Astrocyte (in vitro differentiated cells and primary cell): ENCODE results near the gene TFEB. TPM values are rescaled to one million over a fixed set of nuclear protein-coding genes. Genes with fewer than 3 reads are reported as not detected.

Source experiments
- DNase-seq: peaks from one replicate; pipeline ENCODE4 v3.0.0-alpha.2; 2010; ENCODE audit warnings: low read depth
- FAIRE-seq: peaks from 2 replicates; lab custom pipeline; 2011; peaks lifted over from hg19 to GRCh38; lab: Jason Lieb, UNC
- H2AFZ ChIP-seq: 2 replicates; pipeline ENCODE4 v1.6.0; 2012; ENCODE audit warnings: low read depth, low read length, inconsistent platforms
- H3K27ac ChIP-seq: 2 replicates; pipeline ENCODE4 v1.5.1; 2011; ENCODE audit warnings: low read depth, low read length, inconsistent platforms
- H3K27me3 ChIP-seq: 2 replicates; pipeline ENCODE4 v1.6.0; 2011; ENCODE audit warnings: low read length, inconsistent platforms; ENCODE audit not compliant: insufficient read depth
- H3K36me3 ChIP-seq: 2 replicates; pipeline ENCODE4 v1.5.1; 2011; ENCODE audit warnings: low read length, inconsistent platforms; ENCODE audit not compliant: insufficient read depth
- H3K4me1 ChIP-seq: 2 replicates; pipeline ENCODE4 v1.5.1; 2011; ENCODE audit warnings: low read length, inconsistent platforms; ENCODE audit not compliant: insufficient read depth
- H3K4me2 ChIP-seq: 2 replicates; pipeline ENCODE4 v1.6.0; 2012; ENCODE audit warnings: low read length, inconsistent platforms
- H3K4me3 ChIP-seq: 2 replicates; pipeline ENCODE4 v1.5.1; 2011; ENCODE audit warnings: low read depth, mild to moderate bottlenecking, low read length, inconsistent platforms; ENCODE audit not compliant: insufficient read depth
- H3K79me2 ChIP-seq: 2 replicates; pipeline ENCODE4 v1.6.0; 2012; ENCODE audit warnings: mild to moderate bottlenecking, low read length, inconsistent platforms; ENCODE audit not compliant: insufficient read depth
- H3K9ac ChIP-seq: 2 replicates; pipeline ENCODE4 v1.6.0; 2012; ENCODE audit warnings: mild to moderate bottlenecking, low read length, inconsistent platforms
- H3K9me3 ChIP-seq: 2 replicates; pipeline ENCODE4 v1.5.1; 2012; ENCODE audit warnings: low read depth, mild to moderate bottlenecking, low read length, inconsistent platforms; ENCODE audit not compliant: insufficient read depth
- H4K20me1 ChIP-seq: 2 replicates; pipeline ENCODE4 v1.6.0; 2012; ENCODE audit warnings: low read length, inconsistent platforms; ENCODE audit not compliant: insufficient read depth
- H3K27ac Mint-ChIP-seq: one replicate; pipeline ENCODE4 v1.8.0; 2021; ENCODE audit warnings: mild to moderate bottlenecking, mixed read lengths; ENCODE audit not compliant: unreplicated experiment
- H3K27me3 Mint-ChIP-seq: one replicate; pipeline ENCODE4 v1.8.0; 2021; ENCODE audit warnings: low read depth, mixed read lengths; ENCODE audit not compliant: unreplicated experiment
- H3K36me3 Mint-ChIP-seq: one replicate; pipeline ENCODE4 v1.8.0; 2021; ENCODE audit warnings: low read depth, mixed read lengths; ENCODE audit not compliant: unreplicated experiment
- H3K4me1 Mint-ChIP-seq: one replicate; pipeline ENCODE4 v1.8.0; 2021; ENCODE audit warnings: low read depth, mixed read lengths; ENCODE audit not compliant: unreplicated experiment
- H3K4me3 Mint-ChIP-seq: one replicate; pipeline ENCODE4 v1.8.0; 2021; ENCODE audit warnings: mild to moderate bottlenecking, moderate library complexity, mixed read lengths; ENCODE audit not compliant: unreplicated experiment
- H3K9me3 Mint-ChIP-seq: one replicate; pipeline ENCODE4 v1.8.0; 2021; ENCODE audit warnings: mild to moderate bottlenecking, mixed read lengths; ENCODE audit not compliant: unreplicated experiment
- EZH2 ChIP-seq: IDR thresholded peaks from 2 replicates; pipeline ENCODE4 v1.6.1; 2012; ENCODE audit warnings: mild to moderate bottlenecking, low read length, inconsistent platforms; ENCODE audit not compliant: insufficient read depth
- total RNA-seq: library from RNA; stranded (reverse); gene quantifications from 2 replicates; pipeline ENCODE4 v1.2.1, GENCODE V29; 2021
- TF ChIP-seq, protein P1 (sequence below): IDR thresholded peaks from 2 replicates; pipeline ENCODE4 v1.5.1; 2011; ENCODE audit warnings: low read depth, mild to moderate bottlenecking, inconsistent platforms, low read length, moderate library complexity; ENCODE audit not compliant: insufficient read depth

The TFEB gene
- total RNA-seq, 1 donor from 2014 or later: 4.7 TPM

DNA sequence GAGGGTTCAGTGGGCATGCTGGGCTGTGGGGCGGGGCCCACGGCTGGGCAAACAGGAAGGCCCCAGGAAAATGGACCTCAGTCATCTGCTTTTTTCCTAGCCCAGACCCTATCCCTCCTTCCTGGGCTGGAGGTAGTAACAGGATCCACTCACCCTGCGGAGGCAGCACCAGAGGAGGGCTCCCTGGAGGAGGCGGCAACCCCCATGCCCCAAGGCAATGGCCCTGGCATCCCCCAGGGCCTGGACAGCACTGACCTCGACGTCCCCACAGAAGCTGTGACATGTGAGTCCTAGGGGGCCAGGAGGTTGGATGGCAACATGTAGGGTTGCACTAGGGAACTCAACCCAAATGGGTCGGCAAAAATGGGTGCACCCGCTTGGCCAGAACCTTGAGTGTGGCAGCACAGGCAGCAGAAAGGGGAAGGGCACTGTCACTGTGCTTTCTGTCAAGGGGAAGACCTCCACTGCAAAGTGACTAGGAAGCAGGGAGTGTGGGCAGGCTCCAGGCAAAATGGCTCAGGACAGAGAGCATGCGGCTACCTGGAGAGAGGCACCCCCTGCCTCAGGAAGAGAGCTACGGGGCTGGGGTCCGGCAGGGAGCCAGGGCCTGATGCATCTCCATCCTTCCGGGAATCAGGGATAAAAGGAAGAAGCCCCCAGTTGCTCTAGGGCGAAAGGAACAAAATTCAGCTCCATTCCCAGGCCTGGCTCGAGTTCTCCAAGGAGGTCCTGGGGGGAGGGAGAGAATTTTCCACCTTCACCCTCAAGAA lies 89.2 kb downstream of the TFEB start:
- Histone ChIP-seq H3K4me2 (no peak overlapping the region), H3K9me3 (no peaks in the 10 kb centered on the region), H3K4me3 (no peak overlapping the region), H3K36me3 (peaks cover 9% of the 10 kb centered on the region), H4K20me1 (peaks cover 82% of the 10 kb centered on the region), H3K9ac (no peak overlapping the region), H3K27ac (no peak overlapping the region), H3K27me3 (no peaks in the 10 kb centered on the region), H3K79me2 (peaks cover 14% of the 10 kb centered on the region), H2AFZ (no peak overlapping the region), H3K4me1 (peaks cover 6% of the 10 kb centered on the region)
- DNase-seq: no peak
- no peaks in the 10 kb centered on the region for H3K27me3 Mint-ChIP-seq
- H3K4me3 Mint-ChIP-seq: peak overlapping the region; percentile 68
- TF ChIP-seq, protein P1, sequence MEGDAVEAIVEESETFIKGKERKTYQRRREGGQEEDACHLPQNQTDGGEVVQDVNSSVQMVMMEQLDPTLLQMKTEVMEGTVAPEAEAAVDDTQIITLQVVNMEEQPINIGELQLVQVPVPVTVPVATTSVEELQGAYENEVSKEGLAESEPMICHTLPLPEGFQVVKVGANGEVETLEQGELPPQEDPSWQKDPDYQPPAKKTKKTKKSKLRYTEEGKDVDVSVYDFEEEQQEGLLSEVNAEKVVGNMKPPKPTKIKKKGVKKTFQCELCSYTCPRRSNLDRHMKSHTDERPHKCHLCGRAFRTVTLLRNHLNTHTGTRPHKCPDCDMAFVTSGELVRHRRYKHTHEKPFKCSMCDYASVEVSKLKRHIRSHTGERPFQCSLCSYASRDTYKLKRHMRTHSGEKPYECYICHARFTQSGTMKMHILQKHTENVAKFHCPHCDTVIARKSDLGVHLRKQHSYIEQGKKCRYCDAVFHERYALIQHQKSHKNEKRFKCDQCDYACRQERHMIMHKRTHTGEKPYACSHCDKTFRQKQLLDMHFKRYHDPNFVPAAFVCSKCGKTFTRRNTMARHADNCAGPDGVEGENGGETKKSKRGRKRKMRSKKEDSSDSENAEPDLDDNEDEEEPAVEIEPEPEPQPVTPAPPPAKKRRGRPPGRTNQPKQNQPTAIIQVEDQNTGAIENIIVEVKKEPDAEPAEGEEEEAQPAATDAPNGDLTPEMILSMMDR: no peak
- no peak for TF ChIP-seq EZH2
- peaks cover 25% of the 10 kb centered on the region for H3K36me3 Mint-ChIP-seq
- no peaks in the 10 kb centered on the region for H3K9me3 Mint-ChIP-seq
- no peak for FAIRE-seq
- peaks cover 50% of the 10 kb centered on the region for H3K4me1 Mint-ChIP-seq
- peak overlapping the region; percentile 83 for H3K27ac Mint-ChIP-seq

DNA sequence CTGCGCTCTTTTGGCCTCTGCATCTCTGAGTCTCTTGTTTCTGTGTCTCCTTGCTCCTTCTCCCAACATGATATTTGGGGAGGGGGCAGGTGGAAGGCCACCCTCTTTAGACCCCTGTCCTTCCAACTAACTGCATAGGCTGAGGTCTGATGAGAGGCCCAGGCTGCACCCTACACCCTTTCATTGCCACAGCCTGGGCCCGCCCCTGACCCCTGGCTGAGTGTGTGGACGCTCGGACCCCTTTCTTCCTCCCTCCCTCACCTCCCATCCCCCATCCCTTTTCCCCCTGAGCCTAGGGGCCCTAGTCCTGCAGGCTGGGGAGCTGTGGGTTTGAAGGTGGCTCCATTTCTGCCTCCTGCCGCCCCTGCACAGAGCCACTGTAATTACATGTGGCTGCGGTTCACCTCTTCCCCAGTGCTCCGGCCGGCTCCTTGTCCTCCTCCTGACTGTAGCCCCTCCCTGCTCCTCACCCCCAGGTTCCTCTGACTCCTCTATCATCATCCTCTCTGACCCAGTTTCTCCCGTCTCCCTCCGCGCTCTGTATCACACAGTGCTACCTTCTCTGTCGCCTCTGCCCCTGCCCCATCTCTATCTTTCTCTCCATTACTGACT lies 90.3 kb downstream of the TFEB start:
- H3K27me3 ChIP-seq: no peaks in the 10 kb centered on the region
- H3K4me3 Mint-ChIP-seq: peak overlapping the region; percentile 73
- peak overlapping the region; percentile 67 for H3K27ac Mint-ChIP-seq
- H3K36me3 Mint-ChIP-seq: peaks cover 30% of the 10 kb centered on the region
- no peak for DNase-seq
- H4K20me1 ChIP-seq: peaks cover 89% of the 10 kb centered on the region
- no peak overlapping the region for H3K4me3 ChIP-seq
- no peaks in the 10 kb centered on the region for H3K9me3 ChIP-seq
- peaks cover 60% of the 10 kb centered on the region for H3K4me1 Mint-ChIP-seq
- no peak overlapping the region for H3K27ac ChIP-seq
- H3K4me1 ChIP-seq: peaks cover 9% of the 10 kb centered on the region
- no peak overlapping the region for H3K9ac ChIP-seq
- TF ChIP-seq, protein P1: no peak
- TF ChIP-seq EZH2: no peak
- peaks cover 15% of the 10 kb centered on the region for H3K79me2 ChIP-seq
- no peaks in the 10 kb centered on the region for H3K9me3 Mint-ChIP-seq
- H3K27me3 Mint-ChIP-seq: no peaks in the 10 kb centered on the region
- no peak overlapping the region for H2AFZ ChIP-seq
- H3K4me2 ChIP-seq: no peak overlapping the region
- H3K36me3 ChIP-seq: peaks cover 5% of the 10 kb centered on the region
- no peak for FAIRE-seq
